AG10803 (cell line): ENCODE results near the gene PNPLA7.

Source experiments
- DNase-seq: peaks from one replicate; pipeline ENCODE4 v3.0.0; 2010; ENCODE audit warnings: low read depth
- H3K4me3 ChIP-seq: 2 replicates; pipeline ENCODE4 v1.5.1; 2011; ENCODE audit warnings: mild to moderate bottlenecking, low read length, control low read depth
- TF ChIP-seq, protein P1 (sequence below): conservative IDR thresholded peaks from 2 replicates; pipeline ENCODE4 v1.5.1; 2011; ENCODE audit warnings: mild to moderate bottlenecking, low read length, control low read depth, inconsistent platforms

The PNPLA7 gene

DNA sequence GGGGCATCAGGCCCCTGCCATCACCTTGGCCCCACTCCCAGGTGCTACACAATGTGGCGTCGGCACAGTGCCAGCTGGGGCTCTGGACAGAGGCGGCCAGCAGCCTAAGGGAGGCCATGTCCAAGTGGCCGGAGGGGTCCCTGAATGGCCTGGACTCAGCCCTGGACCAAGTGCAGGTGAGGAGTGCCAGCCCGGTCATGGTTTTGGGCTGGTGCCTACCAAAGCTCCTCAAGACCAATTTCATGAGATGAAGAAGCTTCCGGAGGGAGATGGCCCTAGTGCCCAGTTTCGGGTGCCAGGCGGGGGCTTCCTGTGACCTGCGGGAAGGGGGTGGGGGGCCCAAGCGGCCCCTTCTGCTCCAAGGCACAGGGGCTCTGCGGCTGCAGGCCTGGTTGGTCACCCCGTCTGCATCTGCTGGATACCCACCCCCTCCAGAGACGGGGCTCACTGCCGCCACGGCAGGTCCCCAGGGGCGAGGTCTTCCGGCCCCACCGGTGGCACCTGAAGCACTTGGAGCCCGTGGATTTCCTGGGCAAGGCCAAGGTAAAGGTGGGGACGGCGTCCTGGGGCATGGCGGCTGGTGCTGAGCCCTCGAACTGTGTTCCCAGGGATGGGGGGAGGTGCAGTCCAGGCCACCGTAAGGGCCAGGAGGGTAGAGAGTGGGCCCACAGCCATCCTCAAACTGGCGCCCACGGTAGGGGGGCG is 121.2 kb downstream of the PNPLA7 start:
- no peak for DNase-seq
- no peak overlapping the region for H3K4me3 ChIP-seq
- TF ChIP-seq, protein P1, sequence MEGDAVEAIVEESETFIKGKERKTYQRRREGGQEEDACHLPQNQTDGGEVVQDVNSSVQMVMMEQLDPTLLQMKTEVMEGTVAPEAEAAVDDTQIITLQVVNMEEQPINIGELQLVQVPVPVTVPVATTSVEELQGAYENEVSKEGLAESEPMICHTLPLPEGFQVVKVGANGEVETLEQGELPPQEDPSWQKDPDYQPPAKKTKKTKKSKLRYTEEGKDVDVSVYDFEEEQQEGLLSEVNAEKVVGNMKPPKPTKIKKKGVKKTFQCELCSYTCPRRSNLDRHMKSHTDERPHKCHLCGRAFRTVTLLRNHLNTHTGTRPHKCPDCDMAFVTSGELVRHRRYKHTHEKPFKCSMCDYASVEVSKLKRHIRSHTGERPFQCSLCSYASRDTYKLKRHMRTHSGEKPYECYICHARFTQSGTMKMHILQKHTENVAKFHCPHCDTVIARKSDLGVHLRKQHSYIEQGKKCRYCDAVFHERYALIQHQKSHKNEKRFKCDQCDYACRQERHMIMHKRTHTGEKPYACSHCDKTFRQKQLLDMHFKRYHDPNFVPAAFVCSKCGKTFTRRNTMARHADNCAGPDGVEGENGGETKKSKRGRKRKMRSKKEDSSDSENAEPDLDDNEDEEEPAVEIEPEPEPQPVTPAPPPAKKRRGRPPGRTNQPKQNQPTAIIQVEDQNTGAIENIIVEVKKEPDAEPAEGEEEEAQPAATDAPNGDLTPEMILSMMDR: no peak

GRCh38 chr9:137428311-137428630 is 121.9 kb downstream of the PNPLA7 start:
- TF ChIP-seq, protein P1: no peak
- no peak overlapping the region for H3K4me3 ChIP-seq
- DNase-seq: no peak

DNA sequence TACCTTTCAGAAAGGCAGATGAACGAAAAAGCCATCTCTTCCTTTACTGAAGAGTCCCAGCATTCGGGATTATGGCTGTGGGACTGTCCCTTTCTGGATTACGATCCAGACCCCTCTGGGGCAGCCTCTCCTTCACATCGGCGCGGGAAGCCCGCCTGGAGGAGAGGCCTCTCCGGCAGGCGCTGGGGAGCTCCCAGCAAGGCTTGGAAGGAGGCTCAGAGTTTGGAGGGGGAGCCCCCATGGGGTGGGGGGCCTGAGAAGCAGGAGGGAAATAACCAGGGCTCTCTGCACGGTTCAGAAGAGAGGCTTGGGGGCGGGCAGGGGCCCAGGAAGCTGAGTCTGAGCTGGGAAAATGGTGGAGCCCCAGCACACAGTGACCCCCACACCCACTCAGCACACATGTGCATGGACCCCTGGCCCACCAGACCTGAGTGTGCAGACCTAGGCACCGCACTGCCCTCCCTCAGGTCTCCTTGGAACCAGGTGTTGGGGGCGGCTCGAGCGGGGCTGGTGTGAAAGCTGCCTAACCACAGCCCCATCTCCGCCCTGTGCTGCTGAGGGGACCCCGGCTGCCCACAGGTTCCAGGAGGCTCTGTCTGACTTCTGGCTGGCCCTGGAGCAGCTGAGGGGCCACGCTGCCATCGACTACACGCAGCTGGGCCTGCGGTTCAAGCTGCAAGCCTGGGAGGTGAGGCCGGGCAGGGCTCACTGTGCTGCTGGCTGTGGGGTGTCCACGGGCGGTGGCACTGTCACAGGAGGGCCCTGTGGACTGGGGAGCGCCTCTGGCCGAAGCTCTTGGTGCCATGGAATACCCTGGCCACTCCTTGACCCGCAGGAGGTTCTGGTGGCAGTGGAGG is 122.5 kb downstream of the PNPLA7 start:
- DNase-seq: no peak
- TF ChIP-seq, protein P1: no peak
- no peak overlapping the region for H3K4me3 ChIP-seq

- H3K4me3 ChIP-seq: no peak overlapping the region
- no peak for DNase-seq
- TF ChIP-seq, protein P1: no peak
Observed at GRCh38 chr9:137426018-137426681, 124.1 kb downstream of the PNPLA7 start.

GRCh38 chr9:137423514-137424291 is 126.5 kb downstream of the PNPLA7 start:
- H3K4me3 ChIP-seq: peak overlapping the region; percentile 46
- TF ChIP-seq, protein P1: no peak
- DNase-seq: no peak

GRCh38 chr9:137422604-137423513 is 127.3 kb downstream of the PNPLA7 start, which contains the start of the genes EXD3 and NOXA1:
TSS of gene EXD3 (minus strand) at chr9:137423162. CDS start at chr9:137395357, 27,805 bp downstream.
TSS of gene NOXA1 (plus strand) at chr9:137423393. CDS start at chr9:137423530, 137 bp downstream.
- H3K4me3 ChIP-seq: peak within 1 kb of the TSS; percentile 75
- TF ChIP-seq, protein P1: 0 out of 2 replicates have a peak, but pooled peaks have one; percentile 28
- peak; percentile 89 for DNase-seq
